ENCODE data around the gene SLC22A17.

DNA sequence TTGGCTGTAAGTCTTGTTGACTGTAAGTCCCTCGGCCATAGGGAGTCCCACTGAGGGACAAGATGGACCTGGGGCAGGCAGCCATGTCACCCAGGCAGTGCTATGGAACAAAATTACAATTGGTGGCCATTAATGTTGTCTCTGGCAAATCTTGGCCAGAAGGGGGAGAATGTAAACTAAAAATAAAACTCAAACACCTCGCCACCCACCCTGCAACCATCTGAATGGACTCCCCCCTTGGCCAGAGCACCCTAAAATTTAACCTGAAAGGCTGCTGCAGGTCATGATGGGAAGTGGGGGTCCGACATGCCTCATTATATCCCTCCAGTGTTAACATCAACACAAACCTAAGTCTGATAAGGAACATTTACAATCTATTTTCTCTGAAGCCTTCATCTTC, 8.2 kb downstream of the SLC22A17 start:
- TF ChIP-seq, protein P1, sequence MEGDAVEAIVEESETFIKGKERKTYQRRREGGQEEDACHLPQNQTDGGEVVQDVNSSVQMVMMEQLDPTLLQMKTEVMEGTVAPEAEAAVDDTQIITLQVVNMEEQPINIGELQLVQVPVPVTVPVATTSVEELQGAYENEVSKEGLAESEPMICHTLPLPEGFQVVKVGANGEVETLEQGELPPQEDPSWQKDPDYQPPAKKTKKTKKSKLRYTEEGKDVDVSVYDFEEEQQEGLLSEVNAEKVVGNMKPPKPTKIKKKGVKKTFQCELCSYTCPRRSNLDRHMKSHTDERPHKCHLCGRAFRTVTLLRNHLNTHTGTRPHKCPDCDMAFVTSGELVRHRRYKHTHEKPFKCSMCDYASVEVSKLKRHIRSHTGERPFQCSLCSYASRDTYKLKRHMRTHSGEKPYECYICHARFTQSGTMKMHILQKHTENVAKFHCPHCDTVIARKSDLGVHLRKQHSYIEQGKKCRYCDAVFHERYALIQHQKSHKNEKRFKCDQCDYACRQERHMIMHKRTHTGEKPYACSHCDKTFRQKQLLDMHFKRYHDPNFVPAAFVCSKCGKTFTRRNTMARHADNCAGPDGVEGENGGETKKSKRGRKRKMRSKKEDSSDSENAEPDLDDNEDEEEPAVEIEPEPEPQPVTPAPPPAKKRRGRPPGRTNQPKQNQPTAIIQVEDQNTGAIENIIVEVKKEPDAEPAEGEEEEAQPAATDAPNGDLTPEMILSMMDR (IDR thresholded peaks at IDR 0.05), result no peak
- no peak for TF ChIP-seq EZH2 (IDR thresholded peaks at IDR 0.05)
